ENCODE data around the gene THSD7A.

THSD7A gene

GRCh38 chr7:11517853-11518252 lies 314.1 kb downstream of the THSD7A start:
- TF ChIP-seq FOXP2 (optimal IDR thresholded peaks at IDR 0.05; ENCODE audit: borderline replicate concordance, extremely low read depth, extremely low read length, insufficient read depth) (no peak), TAF1 (IDR thresholded peaks at IDR 0.05; ENCODE audit: borderline replicate concordance, insufficient read depth, low read length) (no peak), SIN3A (IDR thresholded peaks at IDR 0.05; ENCODE audit: borderline replicate concordance, insufficient read depth, low read length) (no peak), POLR2AphosphoS5 (IDR thresholded peaks at IDR 0.05; ENCODE audit: low read depth, low read length) (no peak), REST (IDR thresholded peaks at IDR 0.05; ENCODE audit: insufficient read depth in 1 of 2, low read depth in 2 of 2, low read length in 2 of 2) (no peak)

- TF ChIP-seq REST (IDR thresholded peaks at IDR 0.05; ENCODE audit: insufficient read depth in 1 of 2, low read depth in 2 of 2, low read length in 2 of 2): no peak
- TF ChIP-seq FOXP2 (optimal IDR thresholded peaks at IDR 0.05; ENCODE audit: borderline replicate concordance, extremely low read depth, extremely low read length, insufficient read depth): no peak
- no peak for TF ChIP-seq POLR2AphosphoS5 (IDR thresholded peaks at IDR 0.05; ENCODE audit: low read depth, low read length)
- TF ChIP-seq SIN3A (IDR thresholded peaks at IDR 0.05; ENCODE audit: borderline replicate concordance, insufficient read depth, low read length): no peak
- no peak for TF ChIP-seq TAF1 (IDR thresholded peaks at IDR 0.05; ENCODE audit: borderline replicate concordance, insufficient read depth, low read length)
Observed at GRCh38 chr7:11516328-11516727, 315.7 kb downstream of the THSD7A start.

GRCh38 chr7:11513460-11513859 lies 318.5 kb downstream of the THSD7A start:
- no peak for TF ChIP-seq TAF1 (IDR thresholded peaks at IDR 0.05; ENCODE audit: borderline replicate concordance, insufficient read depth, low read length)
- no peak for TF ChIP-seq POLR2AphosphoS5 (IDR thresholded peaks at IDR 0.05; ENCODE audit: low read depth, low read length)
- no peak for TF ChIP-seq FOXP2 (optimal IDR thresholded peaks at IDR 0.05; ENCODE audit: borderline replicate concordance, extremely low read depth, extremely low read length, insufficient read depth)
- no peak for TF ChIP-seq SIN3A (IDR thresholded peaks at IDR 0.05; ENCODE audit: borderline replicate concordance, insufficient read depth, low read length)
- no peak for TF ChIP-seq REST (IDR thresholded peaks at IDR 0.05; ENCODE audit: insufficient read depth in 1 of 2, low read depth in 2 of 2, low read length in 2 of 2)

- TF ChIP-seq SIN3A (IDR thresholded peaks at IDR 0.05; ENCODE audit: borderline replicate concordance, insufficient read depth, low read length) (no peak), POLR2AphosphoS5 (IDR thresholded peaks at IDR 0.05; ENCODE audit: low read depth, low read length) (no peak), FOXP2 (optimal IDR thresholded peaks at IDR 0.05; ENCODE audit: borderline replicate concordance, extremely low read depth, extremely low read length, insufficient read depth) (no peak), REST (IDR thresholded peaks at IDR 0.05; ENCODE audit: insufficient read depth in 1 of 2, low read depth in 2 of 2, low read length in 2 of 2) (no peak), TAF1 (IDR thresholded peaks at IDR 0.05; ENCODE audit: borderline replicate concordance, insufficient read depth, low read length) (no peak)
Observed at GRCh38 chr7:11507929-11508328, 324.1 kb downstream of the THSD7A start.

GRCh38 chr7:11506417-11506816 lies 325.6 kb downstream of the THSD7A start:
- TF ChIP-seq FOXP2 (optimal IDR thresholded peaks at IDR 0.05; ENCODE audit: borderline replicate concordance, extremely low read depth, extremely low read length, insufficient read depth) (no peak), TAF1 (IDR thresholded peaks at IDR 0.05; ENCODE audit: borderline replicate concordance, insufficient read depth, low read length) (no peak), POLR2AphosphoS5 (IDR thresholded peaks at IDR 0.05; ENCODE audit: low read depth, low read length) (no peak), SIN3A (IDR thresholded peaks at IDR 0.05; ENCODE audit: borderline replicate concordance, insufficient read depth, low read length) (no peak), REST (IDR thresholded peaks at IDR 0.05; ENCODE audit: insufficient read depth in 1 of 2, low read depth in 2 of 2, low read length in 2 of 2) (no peak)
